Stomach (tissue), 9 donors: Measurements from ENCODE around the gene SRP68. TPM values are rescaled to one million over a fixed set of nuclear protein-coding genes. Genes with fewer than 3 reads are reported as not detected.

ENCODE experiments used
- DNase-seq, 2 donors: peaks; one replicate each; pipeline versions ENCODE4 v3.0.0 to v3.0.0-alpha.2; 2013 to 2019
- H3K27ac ChIP-seq, 5 donors: fragments of 200-600 bp in 4 of 5; sonication (generic) in 4 of 5; one replicate each; pipeline ENCODE4 v1.5.1; 2013 to 2019; ENCODE audit warnings: mild to moderate bottlenecking in 1 of 5, moderate library complexity in 1 of 5
- H3K27me3 ChIP-seq, 3 donors: fragments of 200-600 bp; sonication (generic); one replicate each; pipeline ENCODE4 v1.5.1; 2017 to 2019; ENCODE audit warnings: mixed run types in 1 of 3
- H3K36me3 ChIP-seq, 4 donors: fragments of 200-600 bp; sonication (generic); 1 replicate in 3 of 4; 2 replicates in 1 of 4; pipeline ENCODE4 v1.5.1; 2016 to 2019
- H3K4me1 ChIP-seq, 4 donors: fragments of 200-600 bp; sonication (generic); one replicate each; pipeline ENCODE4 v1.5.1; 2016 to 2019
- H3K4me3 ChIP-seq, 4 donors: fragments of 200-600 bp; sonication (generic) in 3 of 4; one replicate each; pipeline ENCODE4 v1.5.1; 2016 to 2019; ENCODE audit warnings: mild to moderate bottlenecking in 1 of 4
- H3K9me3 ChIP-seq, 4 donors: fragments of 200-600 bp; sonication (generic); one replicate each; pipeline ENCODE4 v1.5.1; 2016 to 2019
- EP300 ChIP-seq: sonication (generic); formaldehyde crosslinking; IDR thresholded peaks from one replicate; pipeline ENCODE4 v1.6.1; 2017; ENCODE audit warnings: antibody characterized with exemption
- POLR2A ChIP-seq, 4 donors: fragments of 450-650 bp; IDR thresholded peaks; one replicate each; pipeline ENCODE4 v1.6.1; 2016; ENCODE audit warnings: antibody characterized with exemption in 4 of 4, control low read depth in 2 of 4, mild to moderate bottlenecking in 1 of 4, moderate library complexity in 1 of 4
- POLR2AphosphoS5 ChIP-seq, 3 donors: sonication (generic); formaldehyde crosslinking; IDR thresholded peaks; one replicate each; pipeline ENCODE4 v1.6.1; 2016; ENCODE audit warnings: antibody characterized with exemption in 3 of 3
- WGBS, 5 donors: extraction: QIAGEN DNeasy Blood & Tissue Kit in 3 of 5; methylation state at CpG; one replicate each; pipeline versions ENCODE4 v1.1.5 to v1.1.7; 2013 to 2018; 5-methylcytosine and 5-hydroxymethylcytosine counted together
- intact Hi-C: fragments of 100-400 bp; cut with DNase I; formaldehyde crosslinking; loops from one replicate; pipeline ENCODE4 v1.15.1; 2023; ENCODE audit warnings: low total_unique reads
- polyA plus RNA-seq, 3 donors: library from polyadenylated mRNA; stranded (reverse); fragments of 200-250 nt; gene quantifications; one replicate each; pipeline ENCODE4 v1.2.3, GENCODE V29; 2013
- total RNA-seq, 5 donors: library from RNA; depleted of rRNA; stranded (reverse); fragments of >200 nt; gene quantifications; one replicate each; pipeline versions ENCODE4 v1.1.0 to v1.2.3, GENCODE V29; 2014 to 2016
- TF ChIP-seq, protein P1 (sequence below), 7 experiments: fragments of 450-650 bp in 4 of 7; fragments of 200-600 bp in 3 of 7; sonication (generic) in 3 of 7; IDR thresholded peaks; one replicate each; pipeline ENCODE4 v1.5.1; 2016 to 2019; ENCODE audit warnings: antibody characterized with exemption in 7 of 7, control low read depth in 2 of 7, mild to moderate bottlenecking in 1 of 7
- donor health status: healthy with polysubstance abuse.
- donor health status: Bipolar disorder and iron deficiency.
- donor health status: healthy.

SRP68 gene
- total and polyA plus RNA-seq, 8 donors: 24.6 to 49.8 (median 42.9) TPM

- TF ChIP-seq POLR2A (IDR thresholded peaks at IDR 0.05): no peak
- no peak for TF ChIP-seq POLR2AphosphoS5 (IDR thresholded peaks at IDR 0.05)
- TF ChIP-seq, protein P1, sequence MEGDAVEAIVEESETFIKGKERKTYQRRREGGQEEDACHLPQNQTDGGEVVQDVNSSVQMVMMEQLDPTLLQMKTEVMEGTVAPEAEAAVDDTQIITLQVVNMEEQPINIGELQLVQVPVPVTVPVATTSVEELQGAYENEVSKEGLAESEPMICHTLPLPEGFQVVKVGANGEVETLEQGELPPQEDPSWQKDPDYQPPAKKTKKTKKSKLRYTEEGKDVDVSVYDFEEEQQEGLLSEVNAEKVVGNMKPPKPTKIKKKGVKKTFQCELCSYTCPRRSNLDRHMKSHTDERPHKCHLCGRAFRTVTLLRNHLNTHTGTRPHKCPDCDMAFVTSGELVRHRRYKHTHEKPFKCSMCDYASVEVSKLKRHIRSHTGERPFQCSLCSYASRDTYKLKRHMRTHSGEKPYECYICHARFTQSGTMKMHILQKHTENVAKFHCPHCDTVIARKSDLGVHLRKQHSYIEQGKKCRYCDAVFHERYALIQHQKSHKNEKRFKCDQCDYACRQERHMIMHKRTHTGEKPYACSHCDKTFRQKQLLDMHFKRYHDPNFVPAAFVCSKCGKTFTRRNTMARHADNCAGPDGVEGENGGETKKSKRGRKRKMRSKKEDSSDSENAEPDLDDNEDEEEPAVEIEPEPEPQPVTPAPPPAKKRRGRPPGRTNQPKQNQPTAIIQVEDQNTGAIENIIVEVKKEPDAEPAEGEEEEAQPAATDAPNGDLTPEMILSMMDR (IDR thresholded peaks at IDR 0.05): no peak
- no peak for TF ChIP-seq EP300
- DNase-seq: no peak
- Histone ChIP-seq H3K27me3 (no peaks in the 10 kb centered on the region), H3K4me3 (no peak overlapping the region), H3K4me1 (no peaks in the 10 kb centered on the region), H3K36me3 (peaks cover 72 to 100% (median 100%) of the 10 kb centered on the region in 4 donors), H3K27ac (no peak overlapping the region), H3K9me3 (no peaks in the 10 kb centered on the region)
- intact Hi-C loops: no loop called here
- 93 to 96% (median 95%) methylated on average over 19 to 20 of the region's 20 CpGs for WGBS, 5 donors
These were observed 20.5 kb upstream of the SRP68 start for GRCh38 chr17:76092526-76093413.

- no peak overlapping the region for H3K27ac ChIP-seq
- DNase-seq: no peak
- H3K9me3 ChIP-seq: no peaks in the 10 kb centered on the region
- H3K36me3 ChIP-seq: peaks cover 72 to 100% (median 100%) of the 10 kb centered on the region in 4 donors
- intact Hi-C loops: no loop called here
- H3K4me1 ChIP-seq: no peaks in the 10 kb centered on the region
- no peak overlapping the region for H3K4me3 ChIP-seq
- TF ChIP-seq POLR2A (IDR thresholded peaks at IDR 0.05): no peak
- TF ChIP-seq, protein P1 (IDR thresholded peaks at IDR 0.05): no peak
- no peaks in the 10 kb centered on the region for H3K27me3 ChIP-seq
- WGBS, 5 donors: 77 to 86% (median 78%) methylated on average over 22 to 23 of the region's 23 CpGs
These were observed 19.4 kb upstream of the SRP68 start for GRCh38 chr17:76091526-76092286.

GRCh38 chr17:76090517-76091129 lies 18.3 kb upstream of the SRP68 start:
- H3K4me1 ChIP-seq: no peaks in the 10 kb centered on the region
- WGBS, 5 donors: 80 to 90% (median 89%) methylated on average over 14 to 17 of the region's 17 CpGs
- H3K36me3 ChIP-seq: peaks cover 78 to 100% (median 100%) of the 10 kb centered on the region in 4 donors
- intact Hi-C loops: no loop called here
- no peaks in the 10 kb centered on the region for H3K9me3 ChIP-seq
- H3K4me3 ChIP-seq: no peak overlapping the region
- no peaks in the 10 kb centered on the region for H3K27me3 ChIP-seq
- DNase-seq: no peak
- H3K27ac ChIP-seq: no peak overlapping the region
- TF ChIP-seq, protein P1 (IDR thresholded peaks at IDR 0.05): no peak
- TF ChIP-seq EP300 (no peak), POLR2A (IDR thresholded peaks at IDR 0.05) (no peak), POLR2AphosphoS5 (IDR thresholded peaks at IDR 0.05) (no peak)
